HCT116 (cell line): ENCODE measurements around the gene MYOM1. TPM values are rescaled to one million over a fixed set of nuclear protein-coding genes. Genes with fewer than 3 reads are reported as not detected.

Experiments
- ATAC-seq: fragments of 200-7000 bp; cut with Tn5 transposase; 2 replicates; pipeline ENCODE4 v1.9.1; 2020; ENCODE audit warnings: mild to moderate bottlenecking, moderate library complexity
- BruUV-seq: library from RNA; stranded (reverse); fragments of 400-500 nt; replicated peaks from 2 replicates; lab custom pipeline; 2021; lab: Mats Ljungman, UMichigan
- CTCF ChIA-PET: fragments of 300-600 bp; sonication (Branson Sonifier 250); formaldehyde crosslinking; loops from one replicate; lab custom pipeline; 2021; ENCODE audit warnings: antibody characterized with exemption; lab: Charles Lee
- POLR2A ChIA-PET: fragments of 300-600, 350-600 bp; sonication (Branson Sonifier 250); formaldehyde crosslinking; loops from one replicate; lab custom pipeline; 2021; ENCODE audit warnings: antibody characterized with exemption; lab: Charles Lee
- RAD21 ChIA-PET, 2 experiments: fragments of 300-600 bp; sonication (Branson Sonifier 250); formaldehyde crosslinking; loops; one replicate each; lab custom pipeline; 2023; ENCODE audit warnings: low total read pairs in 2 of 2; ENCODE audit not compliant: uncharacterized antibody in 2 of 2, unreplicated experiment in 2 of 2, low non-redundant PET in 1 of 2; lab: Charles Lee
- DNase-seq: peaks from one replicate; pipeline ENCODE4 v3.0.0-alpha.2; 2010; ENCODE audit warnings: low read depth, low spot score
- H2AFZ ChIP-seq: fragments of 200-600 bp; shearing (Covaris generic), sonication (generic); 2 replicates; pipeline ENCODE4 v1.6.1; 2017; ENCODE audit warnings: low read depth, mixed run types, mixed read lengths, antibody characterized with exemption, low read length; ENCODE audit not compliant: poor library complexity, severe bottlenecking
- H3K27ac ChIP-seq: 2 replicates; pipeline ENCODE4 v1.5.1; 2012; ENCODE audit warnings: low read depth, low read length
- H3K27me3 ChIP-seq: fragments of 200-600 bp; sonication (generic); 2 replicates; pipeline ENCODE4 v1.6.1; 2016; ENCODE audit warnings: mixed run types, low read length, mixed read lengths; ENCODE audit not compliant: insufficient read depth
- H3K36me3 ChIP-seq, 2 experiments: fragments of 200-500 bp in 1 of 2; fragments of 200-600 bp in 1 of 2; sonication (Bioruptor generic) in 1 of 2; sonication (generic) in 1 of 2; 2 replicates each; pipeline versions ENCODE4 v1.5.1 to v1.6.1; 2014 to 2016; ENCODE audit warnings: low read length in 2 of 2, inconsistent platforms in 1 of 2, mixed read lengths in 1 of 2, mixed run types in 1 of 2; ENCODE audit not compliant: insufficient read depth in 2 of 2, control insufficient read depth in 1 of 2
- H3K4me1 ChIP-seq, 2 experiments: fragments of 200-600 bp in 1 of 2; sonication (generic) in 1 of 2; 2 replicates each; pipeline versions ENCODE4 v1.5.1 to v1.6.1; 2012 to 2017; ENCODE audit warnings: low read length in 2 of 2, inconsistent platforms in 1 of 2, mild to moderate bottlenecking in 1 of 2, mixed read lengths in 1 of 2, mixed run types in 1 of 2, moderate library complexity in 1 of 2; ENCODE audit not compliant: insufficient read depth in 2 of 2, control insufficient read depth in 1 of 2
- H3K4me2 ChIP-seq: fragments of 200-600 bp; sonication (generic); 2 replicates; pipeline ENCODE4 v1.6.1; 2017; ENCODE audit warnings: mixed run types, low read length, mixed read lengths
- H3K4me3 ChIP-seq, 2 experiments: fragments of 200-600 bp in 1 of 2; sonication (generic) in 1 of 2; replicated peaks in 1 of 2; 2 replicates each; pipeline ENCODE4 v1.5.1; 2011 to 2016; ENCODE audit warnings: low read length in 2 of 2, control low read depth in 1 of 2, low read depth in 1 of 2, mild to moderate bottlenecking in 1 of 2, mixed read lengths in 1 of 2, mixed run types in 1 of 2
- H3K79me2 ChIP-seq: fragments of 200-600 bp; sonication (generic); 2 replicates; pipeline ENCODE4 v1.6.1; 2017; ENCODE audit warnings: mild to moderate bottlenecking, mixed run types, low read length, moderate library complexity, mixed read lengths; ENCODE audit not compliant: insufficient read depth
- H3K9ac ChIP-seq: fragments of 200-600 bp; sonication (generic); 2 replicates; pipeline ENCODE4 v1.6.1; 2016; ENCODE audit warnings: low read length, mixed read lengths
- H3K9me2 ChIP-seq: fragments of 200-600 bp; sonication (generic), shearing (Covaris generic); 2 replicates; pipeline ENCODE4 v1.6.1; 2017; ENCODE audit warnings: mixed run types, mild to moderate bottlenecking, moderate library complexity; ENCODE audit not compliant: insufficient read depth
- H3K9me3 ChIP-seq, 2 experiments: fragments of 200-500 bp in 1 of 2; fragments of 200-600 bp in 1 of 2; sonication (Bioruptor generic) in 1 of 2; sonication (generic) in 1 of 2; 2 replicates each; pipeline ENCODE4 v1.6.1; 2014 to 2017; ENCODE audit warnings: low read length in 2 of 2, mixed read lengths in 2 of 2, inconsistent platforms in 1 of 2, low read depth in 1 of 2, mild to moderate bottlenecking in 1 of 2, mixed run types in 1 of 2, moderate library complexity in 1 of 2; ENCODE audit not compliant: control insufficient read depth in 1 of 2, insufficient read depth in 1 of 2
- H4K20me1 ChIP-seq: fragments of 200-600 bp; sonication (generic), shearing (Covaris generic); 2 replicates; pipeline ENCODE4 v1.6.1; 2017; ENCODE audit warnings: mixed run types, mild to moderate bottlenecking, moderate library complexity; ENCODE audit not compliant: insufficient read depth
- CTCF ChIP-seq, 3 experiments: fragments of 200-600 bp in 1 of 3; sonication (generic) in 1 of 3; IDR thresholded peaks in 2 of 3; conservative IDR thresholded peaks in 1 of 3; 2 replicates each; pipeline ENCODE4 v1.5.1; 2012 to 2017; ENCODE audit warnings: low read depth in 2 of 3, low read length in 2 of 3, antibody characterized with exemption in 1 of 3, borderline replicate concordance in 1 of 3, control low read depth in 1 of 3, mild to moderate bottlenecking in 1 of 3, mixed read lengths in 1 of 3, mixed run types in 1 of 3, moderate library complexity in 1 of 3; ENCODE audit not compliant: insufficient read depth in 1 of 3
- FOSL1 ChIP-seq: IDR thresholded peaks from 2 replicates; pipeline ENCODE4 v1.6.1; 2012; ENCODE audit warnings: low read depth
- JUND ChIP-seq: IDR thresholded peaks from 2 replicates; pipeline ENCODE4 v1.6.1; 2012
- RAD21 ChIP-seq: IDR thresholded peaks from 2 replicates; pipeline ENCODE4 v1.6.1; 2012; ENCODE audit warnings: low read depth, mild to moderate bottlenecking
- REST ChIP-seq: IDR thresholded peaks from 2 replicates; pipeline ENCODE4 v1.6.1; 2012; ENCODE audit warnings: low read depth
- SP1 ChIP-seq: IDR thresholded peaks from 2 replicates; pipeline ENCODE4 v1.6.1; 2012; ENCODE audit warnings: low read depth
- TCF7L2 ChIP-seq: IDR thresholded peaks from 2 replicates; pipeline ENCODE4 v1.7.0; 2011; ENCODE audit warnings: borderline replicate concordance, inconsistent platforms; ENCODE audit not compliant: insufficient read depth, insufficient read length; ENCODE audit errors: extremely low read depth
- intact Hi-C: fragments of 100-400 bp; cut with micrococcal nuclease; formaldehyde crosslinking; loops from 2 replicates; pipeline ENCODE4 v1.10.0; 2022
- total RNA-seq: library from RNA; stranded (reverse); gene quantifications from one replicate; pipeline ENCODE4 v1.2.1, GENCODE V29; 2021; ENCODE audit not compliant: unreplicated experiment

The MYOM1 gene
- total RNA-seq, 1 experiment from 2014 or later, result 0.52 TPM

- POLR2A ChIA-PET, result no interaction called here
Observed at GRCh38 chr18:3085612-3086011, 134.2 kb downstream of the MYOM1 start.

More at GRCh38 chr18:3085612-3086011, 134.2 kb downstream of the MYOM1 start:
- no TSS peak for BruUV-seq
- Histone ChIP-seq H3K27me3 (no peaks in the 10 kb centered on the region), H2AFZ (no peak overlapping the region), H3K36me3 (no peaks in the 10 kb centered on the region), H3K4me3 (no peak overlapping the region), H3K9ac (no peak overlapping the region), H3K9me2 (no peaks in the 10 kb centered on the region), H4K20me1 (no peaks in the 10 kb centered on the region), H3K27ac (no peak overlapping the region), H3K9me3 (no peaks in the 10 kb centered on the region), H3K4me2 (no peak overlapping the region), H3K4me1 (no peaks in the 10 kb centered on the region), H3K79me2 (no peaks in the 10 kb centered on the region)
- no peak for DNase-seq
- ATAC-seq, result no peak
- intact Hi-C loops, result no loop called here
- ChIA-PET CTCF (interaction anchor here (3.8 kb wide), 1 partner anchor 23 kb away, joined by 12 read pairs; no protein-coding TSS in a partner anchor), RAD21 (no interaction called here)
- TF ChIP-seq REST, result no peak
- TF ChIP-seq TCF7L2, result no peak
- no peak for TF ChIP-seq JUND
- no peak for TF ChIP-seq FOSL1
- TF ChIP-seq CTCF (IDR thresholded peaks at IDR 0.05 in 2 of 3, conservative IDR thresholded peaks at IDR 0.05 in 1 of 3; ENCODE audit: borderline replicate concordance in 1 of 3, insufficient read depth in 1 of 3, low read depth in 2 of 3, low read length in 2 of 3), result no peak
- TF ChIP-seq SP1, result no peak
- TF ChIP-seq RAD21, result no peak
